ENCODE measurements around the gene MAPK8IP2. TPM values are rescaled to one million over a fixed set of nuclear protein-coding genes. Genes with fewer than 3 reads are reported as not detected.
"Not testable (repeated sequence)": the region's sequence is repeated elsewhere in the genome, so short reads cannot be mapped to it uniquely, and the experiment has no call there.

Gene MAPK8IP2
- total RNA-seq, 4 donors from 2014 or later: 3.0 to 6.1 (median 4.8) TPM

GRCh38 chr22:50606165-50606945 lies 5.8 kb downstream of the MAPK8IP2 start:
- Histone ChIP-seq H3K27me3 (peaks cover 0 to 72% of the 10 kb centered on the region in 2 donors), H3K27ac (no peak overlapping the region), H3K4me1 (peaks cover 0 to 7% (median 0%) of the 10 kb centered on the region in 4 donors), H3K9me3 (no peaks in the 10 kb centered on the region), H3K36me3 (peaks cover 0 to 29% (median 0%) of the 10 kb centered on the region in 3 donors), H3K4me3 (no peak overlapping the region)
- WGBS, 2 donors: 74 to 77% methylated on average over 19 of the region's 19 CpGs
- TF ChIP-seq EP300 (IDR thresholded peaks at IDR 0.05) (no peak), POLR2A (IDR thresholded peaks at IDR 0.05) (no peak), CTCF (IDR thresholded peaks at IDR 0.05) (no peak)
- no peak for DNase-seq (ENCODE audit: low spot score in 2 of 2)

- Histone ChIP-seq H3K4me3 (no peak overlapping the region), H3K36me3 (peaks cover 0 to 29% (median 0%) of the 10 kb centered on the region in 3 donors), H3K27me3 (peaks cover 0 to 72% of the 10 kb centered on the region in 2 donors), H3K9me3 (no peaks in the 10 kb centered on the region), H3K27ac (no peak overlapping the region), H3K4me1 (peaks cover 0 to under 1% (median 0%) of the 10 kb centered on the region in 4 donors)
- WGBS, 2 donors: 82% methylated on average over 17 to 18 of the region's 18 CpGs
- DNase-seq (ENCODE audit: low spot score in 2 of 2): no peak
- TF ChIP-seq EP300 (IDR thresholded peaks at IDR 0.05): no peak
- TF ChIP-seq POLR2A (IDR thresholded peaks at IDR 0.05): no peak
- no peak for TF ChIP-seq CTCF (IDR thresholded peaks at IDR 0.05)
These were observed 6.5 kb downstream of the MAPK8IP2 start for GRCh38 chr22:50606946-50607658.

GRCh38 chr22:50607659-50608020 lies 7.0 kb downstream of the MAPK8IP2 start:
- no peaks in the 10 kb centered on the region for H3K9me3 ChIP-seq
- H3K27me3 ChIP-seq: peaks cover 0 to 71% of the 10 kb centered on the region in 2 donors
- 67 to 71% methylated on average over 6 of the region's 6 CpGs for WGBS, 2 donors
- TF ChIP-seq EP300 (IDR thresholded peaks at IDR 0.05) (no peak), CTCF (IDR thresholded peaks at IDR 0.05) (no peak), POLR2A (IDR thresholded peaks at IDR 0.05) (no peak)
- no peaks in the 10 kb centered on the region for H3K4me1 ChIP-seq
- H3K27ac ChIP-seq: no peak overlapping the region
- no peak overlapping the region for H3K4me3 ChIP-seq
- DNase-seq (ENCODE audit: low spot score in 2 of 2): no peak
- peaks cover 0 to 29% (median 0%) of the 10 kb centered on the region in 3 donors for H3K36me3 ChIP-seq

GRCh38 chr22:50608058-50608840 lies 7.7 kb downstream of the MAPK8IP2 start:
- not testable (repeated sequence) for H3K9me3 ChIP-seq; H3K4me3 ChIP-seq; H3K4me1 ChIP-seq; DNase-seq (ENCODE audit: low spot score in 2 of 2); H3K27ac ChIP-seq
- 80 to 81% methylated on average over 39 of the region's 39 CpGs for WGBS, 2 donors
- peaks cover 0 to 29% (median 0%) of the 10 kb centered on the region in 3 donors for H3K36me3 ChIP-seq
- H3K27me3 ChIP-seq: peaks cover 0 to 71% of the 10 kb centered on the region in 2 donors

- 82 to 88% methylated on average over 10 of the region's 10 CpGs for WGBS, 2 donors
- no peaks in the 10 kb centered on the region for H3K4me1 ChIP-seq
- DNase-seq (ENCODE audit: low spot score in 2 of 2): no peak
- no peak overlapping the region for H3K27ac ChIP-seq
- peaks cover 0 to 26% (median 0%) of the 10 kb centered on the region in 3 donors for H3K36me3 ChIP-seq
- H3K9me3 ChIP-seq: no peaks in the 10 kb centered on the region
- no peak overlapping the region for H3K4me3 ChIP-seq
- TF ChIP-seq CTCF (IDR thresholded peaks at IDR 0.05) (no peak), EP300 (IDR thresholded peaks at IDR 0.05) (no peak), POLR2A (IDR thresholded peaks at IDR 0.05) (no peak)
- H3K27me3 ChIP-seq: peaks cover 0 to 71% of the 10 kb centered on the region in 2 donors
These were observed 8.4 kb downstream of the MAPK8IP2 start for GRCh38 chr22:50608996-50609395.
